Measurements from ENCODE around the gene RHNO1.
A peak's percentile ranks its signal among the peaks of the same experiment; 100 is the strongest.

The RHNO1 gene

DNA sequence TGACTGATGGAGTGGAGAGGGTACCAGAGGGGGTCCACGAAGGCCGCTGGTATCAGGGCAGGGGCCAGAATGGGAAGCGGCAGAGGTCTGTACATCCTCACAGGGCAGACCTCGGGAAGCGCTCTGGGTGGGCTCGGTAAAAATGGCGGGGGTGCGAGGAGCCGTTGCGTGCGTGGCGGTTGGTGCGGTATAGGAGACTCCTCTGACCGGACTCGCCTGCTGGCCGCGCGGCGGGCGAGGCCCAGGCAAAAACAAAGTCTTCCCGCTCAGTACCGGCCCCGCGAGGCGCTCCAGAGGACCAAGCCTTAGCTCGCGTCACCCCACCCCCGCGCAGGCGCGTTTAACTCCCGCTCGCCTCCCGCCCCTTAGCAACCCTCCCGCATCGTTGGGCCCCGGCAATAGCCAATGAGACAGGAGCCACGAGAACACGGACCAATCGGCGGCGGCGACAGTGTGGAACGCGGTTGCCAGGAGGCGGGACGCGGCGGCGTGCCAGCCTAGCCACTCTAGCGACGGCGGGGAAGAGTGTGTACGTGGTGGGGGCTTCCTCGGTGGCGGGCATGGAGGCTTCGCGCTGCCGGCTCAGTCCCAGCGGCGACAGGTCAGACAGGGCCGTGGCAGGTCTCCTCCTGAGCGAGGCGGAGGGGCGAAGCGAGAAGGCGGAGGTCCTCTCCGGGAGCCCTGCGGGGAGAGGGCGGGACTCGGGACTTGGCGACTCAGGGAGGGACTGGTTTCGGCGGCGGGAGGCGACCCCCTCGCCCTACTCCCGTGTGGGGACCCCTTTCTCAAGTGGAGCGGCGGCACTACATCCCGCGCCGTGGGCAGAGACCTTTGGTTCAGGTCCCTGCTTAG is 13.6 kb downstream of the RHNO1 start, which contains the start of gene TULP3 (continued):
- TF ChIP-seq ZNF521 (tag by site-specific recombination; IDR thresholded peaks at IDR 0.05) (no peak), ZNF211 (tag by site-specific recombination; IDR thresholded peaks at IDR 0.05; ENCODE audit: low read depth) (no peak), ZNF623 (tag by site-specific recombination; IDR thresholded peaks at IDR 0.05) (no peak), ZBTB48 (tag by site-specific recombination; IDR thresholded peaks at IDR 0.05) (peak; percentile 81; the same call in 1 of the 2 replicates), SP3 (tag by site-specific recombination; IDR thresholded peaks at IDR 0.05) (peak; percentile 82), IKZF3 (tag by site-specific recombination; IDR thresholded peaks at IDR 0.05) (no peak), GLIS1 (tag by site-specific recombination; IDR thresholded peaks at IDR 0.05) (peak; percentile 99), ZBTB17 (tag by site-specific recombination; IDR thresholded peaks at IDR 0.05) (0 out of 2 replicates have a peak, but pooled peaks have one; percentile 59), ZNF544 (tag by site-specific recombination; IDR thresholded peaks at IDR 0.05) (no peak), ZNF121 (tag by site-specific recombination; IDR thresholded peaks at IDR 0.05) (no peak; the same call in 1 of the 2 replicates), SALL2 (tag by site-specific recombination; IDR thresholded peaks at IDR 0.05; ENCODE audit: borderline replicate concordance) (no peak), ZNF133 (tag by site-specific recombination; IDR thresholded peaks at IDR 0.05) (no peak), ZBTB7A (tag by site-specific recombination; IDR thresholded peaks at IDR 0.05; ENCODE audit: low read depth) (peak; percentile 82; the same call in 1 of the 2 replicates), ZNF23 (tag by site-specific recombination; IDR thresholded peaks at IDR 0.05; ENCODE audit: borderline replicate concordance) (no peak), ZBTB20 (tag by site-specific recombination; IDR thresholded peaks at IDR 0.05) (peak; percentile 70; the same call in 1 of the 2 replicates), ZNF558 (tag by site-specific recombination; IDR thresholded peaks at IDR 0.05) (no peak; the same call in 1 of the 2 replicates), ZNF114 (tag by site-specific recombination; IDR thresholded peaks at IDR 0.05) (no peak), ZFP41 (tag by site-specific recombination; IDR thresholded peaks at IDR 0.05; ENCODE audit: borderline replicate concordance) (no peak), ZNF670 (tag by site-specific recombination; IDR thresholded peaks at IDR 0.05; ENCODE audit: low read depth) (no peak), YY1 (tag by site-specific recombination; IDR thresholded peaks at IDR 0.05) (peak; percentile 44), ZNF621 (tag by site-specific recombination; IDR thresholded peaks at IDR 0.05) (no peak), ZNF792 (tag by site-specific recombination; IDR thresholded peaks at IDR 0.05) (peak; percentile 19; the same call in 1 of the 2 replicates)
- TF ChIP-seq, protein P1, sequence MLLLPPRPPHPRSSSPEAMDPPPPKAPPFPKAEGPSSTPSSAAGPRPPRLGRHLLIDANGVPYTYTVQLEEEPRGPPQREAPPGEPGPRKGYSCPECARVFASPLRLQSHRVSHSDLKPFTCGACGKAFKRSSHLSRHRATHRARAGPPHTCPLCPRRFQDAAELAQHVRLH (tag by site-specific recombination; IDR thresholded peaks at IDR 0.05) = no peak
- TF ChIP-seq, protein P2, sequence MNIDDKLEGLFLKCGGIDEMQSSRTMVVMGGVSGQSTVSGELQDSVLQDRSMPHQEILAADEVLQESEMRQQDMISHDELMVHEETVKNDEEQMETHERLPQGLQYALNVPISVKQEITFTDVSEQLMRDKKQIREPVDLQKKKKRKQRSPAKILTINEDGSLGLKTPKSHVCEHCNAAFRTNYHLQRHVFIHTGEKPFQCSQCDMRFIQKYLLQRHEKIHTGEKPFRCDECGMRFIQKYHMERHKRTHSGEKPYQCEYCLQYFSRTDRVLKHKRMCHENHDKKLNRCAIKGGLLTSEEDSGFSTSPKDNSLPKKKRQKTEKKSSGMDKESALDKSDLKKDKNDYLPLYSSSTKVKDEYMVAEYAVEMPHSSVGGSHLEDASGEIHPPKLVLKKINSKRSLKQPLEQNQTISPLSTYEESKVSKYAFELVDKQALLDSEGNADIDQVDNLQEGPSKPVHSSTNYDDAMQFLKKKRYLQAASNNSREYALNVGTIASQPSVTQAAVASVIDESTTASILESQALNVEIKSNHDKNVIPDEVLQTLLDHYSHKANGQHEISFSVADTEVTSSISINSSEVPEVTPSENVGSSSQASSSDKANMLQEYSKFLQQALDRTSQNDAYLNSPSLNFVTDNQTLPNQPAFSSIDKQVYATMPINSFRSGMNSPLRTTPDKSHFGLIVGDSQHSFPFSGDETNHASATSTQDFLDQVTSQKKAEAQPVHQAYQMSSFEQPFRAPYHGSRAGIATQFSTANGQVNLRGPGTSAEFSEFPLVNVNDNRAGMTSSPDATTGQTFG (tag by site-specific recombination; IDR thresholded peaks at IDR 0.05; ENCODE audit: borderline replicate concordance) = no peak
- TF ChIP-seq, protein P3, sequence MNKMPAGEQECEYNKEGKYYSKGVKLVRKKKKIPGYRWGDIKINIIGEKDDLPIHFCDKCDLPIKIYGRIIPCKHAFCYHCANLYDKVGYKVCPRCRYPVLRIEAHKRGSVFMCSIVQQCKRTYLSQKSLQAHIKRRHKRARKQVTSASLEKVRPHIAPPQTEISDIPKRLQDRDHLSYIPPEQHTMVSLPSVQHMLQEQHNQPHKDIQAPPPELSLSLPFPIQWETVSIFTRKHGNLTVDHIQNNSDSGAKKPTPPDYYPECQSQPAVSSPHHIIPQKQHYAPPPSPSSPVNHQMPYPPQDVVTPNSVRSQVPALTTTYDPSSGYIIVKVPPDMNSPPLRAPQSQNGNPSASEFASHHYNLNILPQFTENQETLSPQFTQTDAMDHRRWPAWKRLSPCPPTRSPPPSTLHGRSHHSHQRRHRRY (tag by site-specific recombination; IDR thresholded peaks at IDR 0.05) = no peak
- TF ChIP-seq, protein P4, sequence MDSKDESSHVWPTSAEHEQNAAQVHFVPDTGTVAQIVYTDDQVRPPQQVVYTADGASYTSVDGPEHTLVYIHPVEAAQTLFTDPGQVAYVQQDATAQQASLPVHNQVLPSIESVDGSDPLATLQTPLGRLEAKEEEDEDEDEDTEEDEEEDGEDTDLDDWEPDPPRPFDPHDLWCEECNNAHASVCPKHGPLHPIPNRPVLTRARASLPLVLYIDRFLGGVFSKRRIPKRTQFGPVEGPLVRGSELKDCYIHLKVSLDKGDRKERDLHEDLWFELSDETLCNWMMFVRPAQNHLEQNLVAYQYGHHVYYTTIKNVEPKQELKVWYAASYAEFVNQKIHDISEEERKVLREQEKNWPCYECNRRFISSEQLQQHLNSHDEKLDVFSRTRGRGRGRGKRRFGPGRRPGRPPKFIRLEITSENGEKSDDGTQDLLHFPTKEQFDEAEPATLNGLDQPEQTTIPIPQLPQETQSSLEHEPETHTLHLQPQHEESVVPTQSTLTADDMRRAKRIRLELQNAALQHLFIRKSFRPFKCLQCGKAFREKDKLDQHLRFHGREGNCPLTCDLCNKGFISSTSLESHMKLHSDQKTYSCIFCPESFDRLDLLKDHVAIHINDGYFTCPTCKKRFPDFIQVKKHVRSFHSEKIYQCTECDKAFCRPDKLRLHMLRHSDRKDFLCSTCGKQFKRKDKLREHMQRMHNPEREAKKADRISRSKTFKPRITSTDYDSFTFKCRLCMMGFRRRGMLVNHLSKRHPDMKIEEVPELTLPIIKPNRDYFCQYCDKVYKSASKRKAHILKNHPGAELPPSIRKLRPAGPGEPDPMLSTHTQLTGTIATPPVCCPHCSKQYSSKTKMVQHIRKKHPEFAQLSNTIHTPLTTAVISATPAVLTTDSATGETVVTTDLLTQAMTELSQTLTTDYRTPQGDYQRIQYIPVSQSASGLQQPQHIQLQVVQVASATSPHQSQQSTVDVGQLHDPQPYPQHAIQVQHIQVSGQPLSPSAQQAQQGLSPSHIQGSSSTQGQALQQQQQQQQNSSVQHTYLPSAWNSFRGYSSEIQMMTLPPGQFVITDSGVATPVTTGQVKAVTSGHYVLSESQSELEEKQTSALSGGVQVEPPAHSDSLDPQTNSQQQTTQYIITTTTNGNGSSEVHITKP (tag by site-specific recombination; IDR thresholded peaks at IDR 0.05) = peak; percentile 66
- TF ChIP-seq, protein P5, sequence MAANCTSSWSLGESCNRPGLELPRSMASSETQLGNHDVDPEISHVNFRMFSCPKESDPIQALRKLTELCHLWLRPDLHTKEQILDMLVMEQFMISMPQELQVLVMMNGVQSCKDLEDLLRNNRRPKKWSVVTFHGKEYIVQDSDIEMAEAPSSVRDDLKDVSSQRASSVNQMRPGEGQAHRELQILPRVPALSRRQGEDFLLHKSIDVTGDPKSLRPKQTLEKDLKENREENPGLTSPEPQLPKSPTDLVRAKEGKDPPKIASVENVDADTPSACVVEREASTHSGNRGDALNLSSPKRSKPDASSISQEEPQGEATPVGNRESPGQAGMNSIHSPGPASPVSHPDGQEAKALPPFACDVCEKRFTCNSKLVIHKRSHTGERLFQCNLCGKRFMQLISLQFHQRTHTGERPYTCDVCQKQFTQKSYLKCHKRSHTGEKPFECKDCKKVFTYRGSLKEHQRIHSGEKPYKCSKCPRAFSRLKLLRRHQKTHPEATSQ (tag by site-specific recombination; IDR thresholded peaks at IDR 0.05) = no peak
- TF ChIP-seq, protein P6, sequence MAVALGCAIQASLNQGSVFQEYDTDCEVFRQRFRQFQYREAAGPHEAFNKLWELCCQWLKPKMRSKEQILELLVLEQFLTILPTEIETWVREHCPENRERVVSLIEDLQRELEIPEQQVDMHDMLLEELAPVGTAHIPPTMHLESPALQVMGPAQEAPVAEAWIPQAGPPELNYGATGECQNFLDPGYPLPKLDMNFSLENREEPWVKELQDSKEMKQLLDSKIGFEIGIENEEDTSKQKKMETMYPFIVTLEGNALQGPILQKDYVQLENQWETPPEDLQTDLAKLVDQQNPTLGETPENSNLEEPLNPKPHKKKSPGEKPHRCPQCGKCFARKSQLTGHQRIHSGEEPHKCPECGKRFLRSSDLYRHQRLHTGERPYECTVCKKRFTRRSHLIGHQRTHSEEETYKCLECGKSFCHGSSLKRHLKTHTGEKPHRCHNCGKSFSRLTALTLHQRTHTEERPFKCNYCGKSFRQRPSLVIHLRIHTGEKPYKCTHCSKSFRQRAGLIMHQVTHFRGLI (tag by site-specific recombination; IDR thresholded peaks at IDR 0.05) = peak; percentile 16

All from HEK293 (cell line).